Measurements from ENCODE around the gene UBXN11.
"Not testable (repeated sequence)": the region's sequence is repeated elsewhere in the genome, so short reads cannot be mapped to it uniquely, and the experiment has no call there.

The UBXN11 gene

DNA sequence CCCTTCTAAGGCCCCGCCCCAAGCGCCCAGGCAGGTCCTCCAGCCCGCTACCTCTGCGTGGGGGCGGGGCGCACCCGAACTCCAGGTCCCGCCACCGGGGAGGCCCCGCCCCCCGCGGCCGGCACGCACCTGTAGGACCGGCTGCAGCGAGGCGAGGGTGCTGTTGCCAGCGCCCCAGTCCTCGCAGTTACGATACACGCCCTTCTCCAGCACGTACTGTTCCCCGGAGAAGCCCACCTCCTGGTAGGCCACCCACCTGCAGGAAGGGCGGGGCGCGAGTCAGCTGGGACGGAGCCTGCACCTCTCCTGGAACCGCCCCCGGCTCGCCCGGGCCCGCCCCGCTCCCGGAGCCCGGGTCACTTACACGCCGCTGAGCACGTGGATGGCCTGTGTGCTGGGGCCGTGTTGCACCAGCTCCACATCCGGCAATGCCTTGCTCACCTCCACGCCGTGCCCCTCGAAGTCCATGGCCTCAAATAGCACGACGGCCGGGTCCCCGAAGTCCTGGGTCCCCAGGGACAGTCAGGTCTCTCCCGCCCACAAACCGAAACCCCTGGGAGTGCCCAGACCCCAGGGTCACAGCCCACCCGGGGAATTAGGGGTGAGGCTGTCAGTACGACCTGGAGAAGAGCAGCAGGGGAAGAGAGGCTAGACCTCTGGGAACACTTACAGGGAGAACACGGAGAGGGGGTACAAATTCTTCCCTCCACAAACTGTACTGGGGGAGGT is 30.2 kb upstream of the UBXN11 start:
- peak in 4 of 58 donors; percentile 5 to 22 (median 10) for DNase-seq

DNA sequence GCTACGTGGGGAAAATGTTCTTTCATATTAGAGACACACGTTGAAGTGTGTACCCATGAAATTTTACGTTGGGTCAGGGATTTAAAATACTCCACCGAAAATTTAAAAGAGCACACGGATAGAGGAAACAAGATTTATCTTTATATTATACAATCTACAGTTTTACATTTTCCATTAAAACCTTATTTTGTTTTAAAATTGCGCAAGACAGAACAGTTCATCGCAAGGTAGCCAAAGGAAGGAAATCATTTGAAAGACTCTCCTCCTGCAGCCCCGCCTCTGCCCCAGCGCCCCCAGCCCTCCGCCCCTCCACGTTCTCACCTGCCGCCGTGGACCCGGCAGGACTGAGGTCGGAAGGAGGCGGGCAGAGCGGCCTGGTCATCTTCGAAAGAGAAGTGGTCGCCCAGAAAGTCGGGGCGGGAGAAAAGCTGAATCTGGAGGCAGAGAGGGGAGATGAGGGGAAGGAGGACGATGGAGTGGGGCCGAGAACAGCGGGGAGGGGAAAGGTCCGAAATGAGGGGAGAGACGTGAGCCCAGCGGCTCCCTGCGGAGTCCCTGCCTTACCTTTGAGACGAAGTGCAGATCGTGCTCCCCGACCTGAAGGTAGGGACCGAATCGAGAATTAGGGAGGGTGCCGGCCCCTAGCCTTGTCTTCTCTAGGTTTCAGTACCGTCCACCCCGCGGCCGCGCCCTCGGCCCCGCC is 29.5 kb upstream of the UBXN11 start:
- peak in 1 of 58 donors; percentile 8 for DNase-seq

DNA sequence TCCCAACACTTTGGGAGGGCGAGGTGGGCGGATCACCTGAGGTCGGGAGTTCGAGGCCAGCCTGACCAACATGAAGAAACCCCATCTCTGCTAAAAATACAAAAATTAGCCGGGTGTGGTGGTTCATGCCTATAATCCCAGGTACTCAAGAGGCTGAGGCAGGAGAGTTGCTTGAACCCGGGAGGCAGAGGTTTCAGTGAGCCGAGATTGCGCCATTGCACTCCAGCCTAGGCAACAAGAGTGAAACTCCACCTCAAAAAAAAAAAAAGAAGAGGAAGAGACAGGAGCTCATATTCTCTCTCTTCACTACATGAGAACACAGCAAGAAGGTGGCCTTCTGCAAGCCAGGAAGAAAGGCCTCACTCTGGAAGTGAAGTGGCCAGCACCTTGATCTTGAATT is 26.9 kb upstream of the UBXN11 start:
- DNase-seq, result not testable (repeated sequence)

- no peak for DNase-seq
Measured at GRCh38 chr1:26330276-26330675, 23.8 kb upstream of the UBXN11 start.

DNA sequence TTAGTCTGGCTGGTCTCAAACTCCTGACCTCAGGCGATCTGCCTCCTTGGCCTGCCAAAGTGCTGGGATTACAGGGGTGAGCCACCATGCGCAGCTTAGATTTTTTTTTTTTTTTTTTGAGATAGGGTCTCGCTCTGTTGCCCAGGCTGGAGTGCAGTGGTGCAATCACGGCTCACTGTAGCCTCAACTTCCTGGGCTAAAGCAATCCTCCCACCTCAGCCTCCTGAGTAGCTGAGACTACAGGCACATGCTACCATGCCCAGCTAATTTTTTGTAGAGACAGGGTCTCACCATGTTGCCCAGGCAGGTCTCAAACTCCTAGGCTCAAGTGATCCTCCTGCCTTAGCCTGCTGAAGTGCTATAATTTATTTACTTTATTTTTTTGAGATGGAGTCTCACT is 22.9 kb upstream of the UBXN11 start:
- DNase-seq, result not testable (repeated sequence)

DNA sequence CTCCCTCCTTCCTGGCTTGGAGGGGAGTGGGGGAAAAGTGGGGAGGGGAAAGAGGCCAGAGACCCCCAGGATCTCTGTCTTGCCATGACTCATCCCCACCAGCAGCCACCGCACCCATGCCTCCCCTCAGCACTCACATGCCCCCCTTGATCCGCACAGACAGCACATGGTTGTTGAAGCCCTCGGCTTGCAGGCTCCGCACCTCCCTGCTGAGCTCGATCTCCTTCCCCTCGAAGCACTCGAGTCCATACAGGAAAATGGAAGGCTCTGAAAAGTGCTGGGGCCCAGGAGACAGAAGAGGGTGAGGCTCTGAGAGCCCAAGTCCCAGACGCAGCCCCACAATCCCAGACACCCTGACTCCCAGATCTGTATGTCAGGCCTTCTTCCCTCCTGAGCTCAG is 22.2 kb upstream of the UBXN11 start:
- DNase-seq, result no peak

DNA sequence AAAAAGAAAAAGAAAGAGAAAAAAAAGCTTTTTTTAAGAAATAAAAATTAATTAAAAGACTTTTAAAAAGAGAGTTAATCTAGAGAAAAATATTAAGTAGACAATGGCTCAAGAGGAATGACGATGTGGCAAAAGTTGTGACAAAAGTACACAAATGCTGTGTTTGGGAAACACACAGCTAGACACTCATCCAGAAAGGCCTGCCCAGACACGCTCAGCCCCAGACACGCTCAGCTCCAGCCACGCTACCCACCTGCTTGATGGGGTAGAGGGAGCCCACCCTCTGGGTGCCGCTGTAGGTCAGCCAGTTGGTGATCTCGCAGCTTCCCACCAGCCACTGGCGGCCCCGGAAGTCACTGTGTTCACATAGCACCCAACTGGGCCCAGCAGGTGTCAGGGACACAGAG is 21.5 kb upstream of the UBXN11 start:
- DNase-seq, result no peak

- no peak for DNase-seq
Measured at GRCh38 chr1:26324550-26324949, 18.1 kb upstream of the UBXN11 start.

- no peak for DNase-seq
Measured at GRCh38 chr1:26323382-26323781, 16.9 kb upstream of the UBXN11 start.

- DNase-seq, result no peak
Measured at GRCh38 chr1:26322042-26322331, 15.6 kb upstream of the UBXN11 start.

DNA sequence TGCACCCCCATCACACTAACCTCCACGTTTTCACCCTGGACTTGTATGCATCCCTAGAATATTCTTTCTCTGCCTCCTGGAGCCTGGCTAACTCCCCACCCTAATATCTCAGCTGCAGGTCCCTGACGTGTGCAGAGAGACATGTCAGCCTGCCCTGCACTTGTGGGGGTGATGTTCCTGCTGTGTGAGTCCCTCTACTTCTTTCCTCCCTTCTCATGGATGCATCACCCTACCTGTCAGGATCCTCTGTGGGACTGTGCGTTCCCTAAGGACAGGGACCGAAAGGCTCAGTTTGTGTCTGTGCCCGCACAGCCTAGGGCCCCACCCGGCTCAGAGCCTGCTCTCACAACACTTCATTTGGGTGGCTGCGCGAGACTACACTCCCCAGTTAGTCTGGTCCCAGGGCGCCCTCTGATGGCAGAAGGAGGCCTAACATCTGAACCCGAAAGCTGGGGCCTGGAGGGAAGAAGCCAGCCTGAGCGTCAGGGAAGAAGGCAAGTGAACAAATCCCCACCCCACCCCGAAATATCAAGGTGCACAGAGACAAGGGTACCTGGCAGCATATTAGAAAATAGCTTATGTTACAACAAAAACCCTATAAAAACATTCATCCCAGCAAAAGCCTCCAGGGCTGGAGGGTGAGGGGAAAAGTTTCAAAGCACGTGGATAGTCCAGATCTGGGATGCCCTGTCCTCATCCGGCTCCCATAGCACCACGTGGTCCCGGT is 15.0 kb upstream of the UBXN11 start:
- DNase-seq, result peak in 57 of 58 donors; percentile 38 to 94 (median 79)

DNA sequence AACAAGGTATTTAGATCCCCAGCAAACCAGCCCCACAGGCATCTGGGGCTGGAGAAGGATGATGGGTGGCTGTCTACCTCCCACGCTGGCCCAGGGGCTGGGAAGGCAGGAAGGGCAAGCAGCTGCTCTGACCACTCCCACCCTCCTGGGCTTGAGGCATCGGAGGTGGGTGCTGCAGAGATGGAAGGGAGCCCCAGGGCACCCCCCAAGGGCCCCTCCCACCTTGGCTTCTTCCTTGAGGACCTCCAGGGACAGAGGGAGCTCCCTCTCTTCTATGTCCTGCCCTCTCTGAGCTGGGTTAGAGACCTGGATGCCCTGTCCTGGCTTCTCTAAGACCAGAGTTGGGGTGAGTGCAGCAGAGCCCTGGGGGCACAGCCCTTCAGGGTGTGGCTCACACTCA is 14.5 kb upstream of the UBXN11 start:
- DNase-seq, result no peak

DNA sequence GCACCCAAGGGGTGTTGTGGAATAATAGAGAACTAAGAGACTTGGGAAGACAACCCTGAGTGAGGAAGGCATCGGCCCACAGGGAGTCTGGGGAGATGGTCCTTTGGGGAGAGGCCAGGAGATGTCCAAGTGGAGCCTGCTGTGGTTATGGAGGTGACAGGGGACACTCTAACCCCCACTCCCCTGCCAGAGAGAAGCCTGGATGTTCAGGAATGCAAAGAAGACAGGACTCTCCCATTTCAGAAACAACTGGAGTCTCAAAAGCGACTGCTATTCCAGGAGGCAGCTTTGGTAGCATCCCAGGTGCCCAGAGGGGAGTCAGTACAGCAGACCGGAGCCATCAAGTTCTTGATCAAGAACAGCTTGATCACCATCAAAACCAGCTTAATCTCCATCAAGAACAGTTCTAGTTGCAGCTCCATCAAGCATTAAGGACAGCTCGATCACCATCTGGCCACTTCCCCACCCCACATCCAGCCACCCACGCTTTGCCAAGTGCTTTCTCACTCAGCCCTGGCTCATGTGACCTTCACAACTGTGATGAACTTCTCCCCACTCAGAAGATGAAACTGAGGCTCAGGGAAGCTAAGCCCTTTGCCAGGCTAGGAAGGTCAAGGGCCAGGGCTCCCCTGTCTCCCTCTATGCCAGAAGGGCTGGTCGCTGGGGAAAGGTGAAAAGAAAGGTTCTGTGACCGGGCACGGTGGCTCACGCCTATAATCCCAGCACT is 12.1 kb upstream of the UBXN11 start:
- peak in 7 of 58 donors; percentile 1 to 40 (median 5) for DNase-seq

- DNase-seq, result no peak
Measured at GRCh38 chr1:26317612-26318337, 11.3 kb upstream of the UBXN11 start, which contains the start of gene CD52. Gene CD52, plus strand, starts transcription at chr1:26317958. Its CDS starts 60 bp downstream, at chr1:26318018.

DNA sequence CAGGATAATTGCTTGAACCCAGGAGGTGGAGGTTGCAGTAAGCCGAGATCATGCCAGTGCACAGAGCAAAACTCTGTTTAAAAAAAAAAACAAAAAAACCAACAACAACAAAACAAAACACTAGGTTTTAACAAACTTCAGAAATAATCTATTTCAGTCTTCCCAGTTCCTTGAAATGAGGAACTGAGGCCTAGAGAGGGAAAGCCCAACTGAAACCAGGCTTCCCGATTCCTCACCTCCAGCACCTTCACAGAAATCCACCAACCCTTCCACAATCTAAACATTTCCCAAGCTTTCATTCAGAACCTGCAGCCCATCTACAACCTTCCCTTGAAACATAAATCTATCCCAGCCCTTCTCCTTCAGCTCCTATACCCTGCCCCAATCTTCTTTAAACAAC is 10.7 kb upstream of the UBXN11 start:
- no peak for DNase-seq

- DNase-seq, result no peak
Measured at GRCh38 chr1:26315874-26316850, 9.7 kb upstream of the UBXN11 start.

DNA sequence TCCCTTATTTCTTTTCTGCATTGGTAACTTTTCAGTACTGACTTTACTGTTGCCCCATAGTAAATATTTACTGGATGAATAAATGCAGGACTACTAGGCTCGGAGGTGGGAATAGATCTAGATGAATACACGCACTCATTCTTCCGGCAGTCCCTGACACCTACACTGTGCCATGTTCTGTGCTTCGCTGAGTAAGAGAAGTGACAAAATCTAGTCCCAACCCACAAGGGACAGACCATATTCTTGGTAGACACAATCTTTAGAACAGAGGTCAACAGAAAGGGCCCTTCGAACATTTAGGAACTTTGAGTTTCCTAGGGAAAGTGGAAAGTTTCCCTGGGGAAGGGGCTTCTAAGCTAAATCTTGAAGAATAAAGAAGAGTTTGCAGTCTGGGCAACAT is 8.1 kb upstream of the UBXN11 start:
- DNase-seq, result no peak

GRCh38 chr1:26307966-26308899 is 1.8 kb upstream of the UBXN11 start:
- not testable (repeated sequence) for DNase-seq

DNA sequence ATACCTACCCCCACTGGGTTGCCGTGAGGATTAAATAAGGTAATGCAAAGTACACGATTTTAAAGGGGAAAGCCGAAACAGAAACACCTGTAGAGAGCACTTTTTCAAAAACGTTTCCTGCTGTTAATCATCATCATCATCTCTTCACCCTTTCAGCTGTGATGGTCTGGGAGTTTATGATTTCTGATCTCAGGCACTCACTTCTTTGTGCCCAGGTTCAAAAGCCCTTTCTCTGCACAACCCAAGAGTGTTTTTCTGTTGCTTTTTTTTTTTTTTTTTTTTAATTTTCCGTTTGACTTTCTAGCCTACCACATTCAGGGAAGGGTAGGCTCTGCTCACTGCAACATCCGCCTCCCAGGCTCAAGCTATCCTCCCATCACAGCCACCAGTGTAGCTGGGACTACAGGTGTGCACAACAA is 936 bp upstream of the UBXN11 start:
- no peak for DNase-seq
